HG03097 (cell line): ENCODE measurements around the gene AKR1B1.

Source experiments
- ATAC-seq: cut with Tn5 transposase; IDR thresholded peaks from one replicate; pipeline ENCODE4 v1.9.1; 2021; ENCODE audit not compliant: unreplicated experiment, low FRiP score

Gene AKR1B1

GRCh38 chr7:134422008-134422407 lies 36.9 kb downstream of the AKR1B1 start:
- no peak for ATAC-seq

- ATAC-seq: no peak
These were observed 38.3 kb downstream of the AKR1B1 start for GRCh38 chr7:134420424-134421125.

GRCh38 chr7:134419875-134420274 lies 39.0 kb downstream of the AKR1B1 start:
- no peak for ATAC-seq

GRCh38 chr7:134419085-134419484 lies 39.8 kb downstream of the AKR1B1 start:
- ATAC-seq: no peak

- ATAC-seq: no peak
These were observed 43.2 kb downstream of the AKR1B1 start for GRCh38 chr7:134415700-134416099.

GRCh38 chr7:134414109-134414508 lies 44.8 kb downstream of the AKR1B1 start:
- no peak for ATAC-seq

GRCh38 chr7:134407311-134407710 lies 51.6 kb downstream of the AKR1B1 start:
- ATAC-seq: no peak

- ATAC-seq: no peak
These were observed 52.5 kb downstream of the AKR1B1 start for GRCh38 chr7:134406431-134406830.

- ATAC-seq: no peak
These were observed 53.6 kb downstream of the AKR1B1 start for GRCh38 chr7:134405299-134405698.

- ATAC-seq: no peak
These were observed 55.8 kb downstream of the AKR1B1 start for GRCh38 chr7:134403062-134403461.

GRCh38 chr7:134400859-134401258 lies 58.0 kb downstream of the AKR1B1 start:
- no peak for ATAC-seq

GRCh38 chr7:134396031-134396430 lies 62.9 kb downstream of the AKR1B1 start:
- no peak for ATAC-seq

- no peak for ATAC-seq
These were observed 63.3 kb downstream of the AKR1B1 start for GRCh38 chr7:134395604-134396003.

GRCh38 chr7:134394056-134394455 lies 64.8 kb downstream of the AKR1B1 start:
- ATAC-seq: no peak
